HCT116 (cell line): Measurements from ENCODE around the gene NFATC1. TPM values are rescaled to one million over a fixed set of nuclear protein-coding genes. Genes with fewer than 3 reads are reported as not detected.

Source experiments
- ATAC-seq: fragments of 200-7000 bp; cut with Tn5 transposase; 2 replicates; pipeline ENCODE4 v1.9.1; 2020; ENCODE audit warnings: mild to moderate bottlenecking, moderate library complexity
- BruUV-seq: library from RNA; stranded (reverse); fragments of 400-500 nt; replicated peaks from 2 replicates; lab custom pipeline; 2021; lab: Mats Ljungman, UMichigan
- CTCF ChIA-PET: fragments of 300-600 bp; sonication (Branson Sonifier 250); formaldehyde crosslinking; loops from one replicate; lab custom pipeline; 2021; ENCODE audit warnings: antibody characterized with exemption; lab: Charles Lee
- POLR2A ChIA-PET: fragments of 300-600, 350-600 bp; sonication (Branson Sonifier 250); formaldehyde crosslinking; loops from one replicate; lab custom pipeline; 2021; ENCODE audit warnings: antibody characterized with exemption; lab: Charles Lee
- RAD21 ChIA-PET, 2 experiments: fragments of 300-600 bp; sonication (Branson Sonifier 250); formaldehyde crosslinking; loops; one replicate each; lab custom pipeline; 2023; ENCODE audit warnings: low total read pairs in 2 of 2; ENCODE audit not compliant: uncharacterized antibody in 2 of 2, unreplicated experiment in 2 of 2, low non-redundant PET in 1 of 2; lab: Charles Lee
- DNase-seq: peaks from one replicate; pipeline ENCODE4 v3.0.0-alpha.2; 2010; ENCODE audit warnings: low read depth, low spot score
- H2AFZ ChIP-seq: fragments of 200-600 bp; shearing (Covaris generic), sonication (generic); 2 replicates; pipeline ENCODE4 v1.6.1; 2017; ENCODE audit warnings: low read depth, mixed run types, mixed read lengths, antibody characterized with exemption, low read length; ENCODE audit not compliant: poor library complexity, severe bottlenecking
- H3K27ac ChIP-seq: 2 replicates; pipeline ENCODE4 v1.5.1; 2012; ENCODE audit warnings: low read depth, low read length
- H3K27me3 ChIP-seq: fragments of 200-600 bp; sonication (generic); 2 replicates; pipeline ENCODE4 v1.6.1; 2016; ENCODE audit warnings: mixed run types, low read length, mixed read lengths; ENCODE audit not compliant: insufficient read depth
- H3K36me3 ChIP-seq, 2 experiments: fragments of 200-500 bp in 1 of 2; fragments of 200-600 bp in 1 of 2; sonication (Bioruptor generic) in 1 of 2; sonication (generic) in 1 of 2; 2 replicates each; pipeline versions ENCODE4 v1.5.1 to v1.6.1; 2014 to 2016; ENCODE audit warnings: low read length in 2 of 2, inconsistent platforms in 1 of 2, mixed read lengths in 1 of 2, mixed run types in 1 of 2; ENCODE audit not compliant: insufficient read depth in 2 of 2, control insufficient read depth in 1 of 2
- H3K4me1 ChIP-seq, 2 experiments: fragments of 200-600 bp in 1 of 2; sonication (generic) in 1 of 2; 2 replicates each; pipeline versions ENCODE4 v1.5.1 to v1.6.1; 2012 to 2017; ENCODE audit warnings: low read length in 2 of 2, inconsistent platforms in 1 of 2, mild to moderate bottlenecking in 1 of 2, mixed read lengths in 1 of 2, mixed run types in 1 of 2, moderate library complexity in 1 of 2; ENCODE audit not compliant: insufficient read depth in 2 of 2, control insufficient read depth in 1 of 2
- H3K4me2 ChIP-seq: fragments of 200-600 bp; sonication (generic); 2 replicates; pipeline ENCODE4 v1.6.1; 2017; ENCODE audit warnings: mixed run types, low read length, mixed read lengths
- H3K4me3 ChIP-seq, 2 experiments: fragments of 200-600 bp in 1 of 2; sonication (generic) in 1 of 2; replicated peaks in 1 of 2; 2 replicates each; pipeline ENCODE4 v1.5.1; 2011 to 2016; ENCODE audit warnings: low read length in 2 of 2, control low read depth in 1 of 2, low read depth in 1 of 2, mild to moderate bottlenecking in 1 of 2, mixed read lengths in 1 of 2, mixed run types in 1 of 2
- H3K79me2 ChIP-seq: fragments of 200-600 bp; sonication (generic); 2 replicates; pipeline ENCODE4 v1.6.1; 2017; ENCODE audit warnings: mild to moderate bottlenecking, mixed run types, low read length, moderate library complexity, mixed read lengths; ENCODE audit not compliant: insufficient read depth
- H3K9ac ChIP-seq: fragments of 200-600 bp; sonication (generic); 2 replicates; pipeline ENCODE4 v1.6.1; 2016; ENCODE audit warnings: low read length, mixed read lengths
- H3K9me2 ChIP-seq: fragments of 200-600 bp; sonication (generic), shearing (Covaris generic); 2 replicates; pipeline ENCODE4 v1.6.1; 2017; ENCODE audit warnings: mixed run types, mild to moderate bottlenecking, moderate library complexity; ENCODE audit not compliant: insufficient read depth
- H3K9me3 ChIP-seq, 2 experiments: fragments of 200-500 bp in 1 of 2; fragments of 200-600 bp in 1 of 2; sonication (Bioruptor generic) in 1 of 2; sonication (generic) in 1 of 2; 2 replicates each; pipeline ENCODE4 v1.6.1; 2014 to 2017; ENCODE audit warnings: low read length in 2 of 2, mixed read lengths in 2 of 2, inconsistent platforms in 1 of 2, low read depth in 1 of 2, mild to moderate bottlenecking in 1 of 2, mixed run types in 1 of 2, moderate library complexity in 1 of 2; ENCODE audit not compliant: control insufficient read depth in 1 of 2, insufficient read depth in 1 of 2
- H4K20me1 ChIP-seq: fragments of 200-600 bp; sonication (generic), shearing (Covaris generic); 2 replicates; pipeline ENCODE4 v1.6.1; 2017; ENCODE audit warnings: mixed run types, mild to moderate bottlenecking, moderate library complexity; ENCODE audit not compliant: insufficient read depth
- ATF3 ChIP-seq: IDR thresholded peaks from 2 replicates; pipeline ENCODE4 v1.6.1; 2012
- CBX3 ChIP-seq: IDR thresholded peaks from 2 replicates; pipeline ENCODE4 v1.6.1; 2012; ENCODE audit warnings: low read depth
- CEBPB ChIP-seq: IDR thresholded peaks from 2 replicates; pipeline ENCODE4 v1.6.1; 2012; ENCODE audit warnings: low read depth
- ELF1 ChIP-seq: IDR thresholded peaks from 2 replicates; pipeline ENCODE4 v1.6.1; 2012; ENCODE audit warnings: low read depth, borderline replicate concordance
- EZH2 ChIP-seq: fragments of 200-600 bp; sonication (generic); IDR thresholded peaks from 2 replicates; pipeline ENCODE4 v1.6.1; 2017; ENCODE audit warnings: antibody characterized with exemption, mixed run types
- EZH2phosphoT487 ChIP-seq: fragments of 200-600 bp; IDR thresholded peaks from 2 replicates; pipeline ENCODE4 v1.6.1; 2018; ENCODE audit warnings: antibody characterized with exemption, borderline replicate concordance
- FOSL1 ChIP-seq: IDR thresholded peaks from 2 replicates; pipeline ENCODE4 v1.6.1; 2012; ENCODE audit warnings: low read depth
- JUND ChIP-seq: IDR thresholded peaks from 2 replicates; pipeline ENCODE4 v1.6.1; 2012
- MAX ChIP-seq: IDR thresholded peaks from 2 replicates; pipeline ENCODE4 v1.6.1; 2012
- POLR2AphosphoS5 ChIP-seq: IDR thresholded peaks from 2 replicates; pipeline ENCODE4 v1.6.1; 2011; ENCODE audit warnings: mild to moderate bottlenecking, low read depth, low read length, moderate library complexity
- SIN3A ChIP-seq: IDR thresholded peaks from 2 replicates; pipeline ENCODE4 v1.6.1; 2012; ENCODE audit warnings: low read depth
- SP1 ChIP-seq: IDR thresholded peaks from 2 replicates; pipeline ENCODE4 v1.6.1; 2012; ENCODE audit warnings: low read depth
- SRF ChIP-seq: IDR thresholded peaks from 2 replicates; pipeline ENCODE4 v1.6.1; 2012; ENCODE audit warnings: low read depth
- TCF7L2 ChIP-seq: IDR thresholded peaks from 2 replicates; pipeline ENCODE4 v1.7.0; 2011; ENCODE audit warnings: borderline replicate concordance, inconsistent platforms; ENCODE audit not compliant: insufficient read depth, insufficient read length; ENCODE audit errors: extremely low read depth
- YY1 ChIP-seq: IDR thresholded peaks from 2 replicates; pipeline ENCODE4 v1.6.1; 2011; ENCODE audit warnings: low read length, low read depth, moderate library complexity, mild to moderate bottlenecking; ENCODE audit not compliant: insufficient replicate concordance; ENCODE audit errors: extremely low read depth
- ZFX ChIP-seq: fragments of 450-650 bp; IDR thresholded peaks from 2 replicates; pipeline ENCODE4 v1.6.1; 2017
- ZNF274 ChIP-seq: fragments of 200-500 bp; sonication (Bioruptor generic); IDR thresholded peaks from 2 replicates; pipeline ENCODE4 v1.6.1; 2014; ENCODE audit warnings: mild to moderate bottlenecking, low read depth, low read length, inconsistent platforms
- intact Hi-C: fragments of 100-400 bp; cut with micrococcal nuclease; formaldehyde crosslinking; loops from 2 replicates; pipeline ENCODE4 v1.10.0; 2022
- total RNA-seq: library from RNA; stranded (reverse); gene quantifications from one replicate; pipeline ENCODE4 v1.2.1, GENCODE V29; 2021; ENCODE audit not compliant: unreplicated experiment
- TF ChIP-seq, protein P1 (sequence below): IDR thresholded peaks from 2 replicates; pipeline ENCODE4 v1.6.1; 2012; ENCODE audit warnings: low read depth
- TF ChIP-seq, protein P2 (sequence below), 3 experiments: fragments of 200-600 bp in 1 of 3; sonication (generic) in 1 of 3; IDR thresholded peaks in 2 of 3; conservative IDR thresholded peaks in 1 of 3; 2 replicates each; pipeline ENCODE4 v1.5.1; 2012 to 2017; ENCODE audit warnings: low read depth in 2 of 3, low read length in 2 of 3, antibody characterized with exemption in 1 of 3, borderline replicate concordance in 1 of 3, control low read depth in 1 of 3, mild to moderate bottlenecking in 1 of 3, mixed read lengths in 1 of 3, mixed run types in 1 of 3, moderate library complexity in 1 of 3; ENCODE audit not compliant: insufficient read depth in 1 of 3

NFATC1 gene
- total RNA-seq, 1 experiment from 2014 or later, result 20.8 TPM

- no peak for TF ChIP-seq ATF3
- no peak for TF ChIP-seq YY1
- TF ChIP-seq MAX, result no peak
- no peak for TF ChIP-seq FOSL1
Observed at GRCh38 chr18:79491081-79491551, 95.4 kb downstream of the NFATC1 start (continued).

DNA sequence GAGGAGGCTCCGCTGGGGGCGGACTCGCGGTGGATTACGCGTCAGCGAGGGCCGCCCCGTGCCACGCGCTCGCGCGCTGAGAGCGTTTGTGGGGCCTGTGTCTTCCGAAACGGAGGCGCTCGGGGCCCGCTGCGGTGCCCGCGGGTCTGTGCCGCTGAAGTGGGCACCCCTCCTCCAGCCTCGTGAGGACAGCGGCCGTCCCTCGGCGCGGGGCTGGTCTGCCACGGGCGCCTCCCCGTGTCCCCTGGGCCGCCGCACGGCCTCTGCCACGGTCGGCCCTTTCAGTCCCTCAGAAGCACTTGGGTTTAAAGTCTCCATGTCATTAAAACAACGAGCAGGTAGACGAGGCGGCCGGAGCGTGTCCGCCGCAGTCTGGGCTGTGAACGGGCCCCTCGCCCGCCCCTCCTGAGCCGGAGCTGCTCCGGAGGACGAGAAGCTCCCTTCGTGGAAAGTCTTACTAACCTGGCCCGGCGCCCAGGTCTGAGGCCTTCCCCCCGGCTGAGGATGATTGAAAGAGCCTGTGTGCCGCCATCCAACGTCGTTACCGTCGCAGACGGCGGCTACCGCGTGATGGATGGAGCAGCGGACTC lies 97.6 kb downstream of the NFATC1 start:
- CTCF ChIA-PET, result no interaction called here
- H3K36me3 ChIP-seq, result no peaks in the 10 kb centered on the region
- POLR2A ChIA-PET, result no interaction called here
- no peak overlapping the region for H3K27ac ChIP-seq
- ATAC-seq (no peak), DNase-seq (no peak)
- no peaks in the 10 kb centered on the region for H3K27me3 ChIP-seq
- RAD21 ChIA-PET, result no interaction called here
- no peaks in the 10 kb centered on the region for H3K9me2 ChIP-seq
- BruUV-seq, result no TSS peak
- no peak overlapping the region for H3K4me2 ChIP-seq
- no peak overlapping the region for H3K4me3 ChIP-seq
- H3K4me1 ChIP-seq, result no peaks in the 10 kb centered on the region
- no peaks in the 10 kb centered on the region for H4K20me1 ChIP-seq
- H3K79me2 ChIP-seq, result no peaks in the 10 kb centered on the region
- TF ChIP-seq EZH2 (no peak), MAX (no peak), CEBPB (no peak), ATF3 (no peak), YY1 (no peak), CBX3 (no peak), SIN3A (no peak), SRF (no peak), ZFX (no peak), FOSL1 (no peak), ZNF274 (no peak), SP1 (no peak), TCF7L2 (no peak), JUND (no peak), EZH2phosphoT487 (no peak), ELF1 (no peak), POLR2AphosphoS5 (no peak)
- TF ChIP-seq, protein P1, sequence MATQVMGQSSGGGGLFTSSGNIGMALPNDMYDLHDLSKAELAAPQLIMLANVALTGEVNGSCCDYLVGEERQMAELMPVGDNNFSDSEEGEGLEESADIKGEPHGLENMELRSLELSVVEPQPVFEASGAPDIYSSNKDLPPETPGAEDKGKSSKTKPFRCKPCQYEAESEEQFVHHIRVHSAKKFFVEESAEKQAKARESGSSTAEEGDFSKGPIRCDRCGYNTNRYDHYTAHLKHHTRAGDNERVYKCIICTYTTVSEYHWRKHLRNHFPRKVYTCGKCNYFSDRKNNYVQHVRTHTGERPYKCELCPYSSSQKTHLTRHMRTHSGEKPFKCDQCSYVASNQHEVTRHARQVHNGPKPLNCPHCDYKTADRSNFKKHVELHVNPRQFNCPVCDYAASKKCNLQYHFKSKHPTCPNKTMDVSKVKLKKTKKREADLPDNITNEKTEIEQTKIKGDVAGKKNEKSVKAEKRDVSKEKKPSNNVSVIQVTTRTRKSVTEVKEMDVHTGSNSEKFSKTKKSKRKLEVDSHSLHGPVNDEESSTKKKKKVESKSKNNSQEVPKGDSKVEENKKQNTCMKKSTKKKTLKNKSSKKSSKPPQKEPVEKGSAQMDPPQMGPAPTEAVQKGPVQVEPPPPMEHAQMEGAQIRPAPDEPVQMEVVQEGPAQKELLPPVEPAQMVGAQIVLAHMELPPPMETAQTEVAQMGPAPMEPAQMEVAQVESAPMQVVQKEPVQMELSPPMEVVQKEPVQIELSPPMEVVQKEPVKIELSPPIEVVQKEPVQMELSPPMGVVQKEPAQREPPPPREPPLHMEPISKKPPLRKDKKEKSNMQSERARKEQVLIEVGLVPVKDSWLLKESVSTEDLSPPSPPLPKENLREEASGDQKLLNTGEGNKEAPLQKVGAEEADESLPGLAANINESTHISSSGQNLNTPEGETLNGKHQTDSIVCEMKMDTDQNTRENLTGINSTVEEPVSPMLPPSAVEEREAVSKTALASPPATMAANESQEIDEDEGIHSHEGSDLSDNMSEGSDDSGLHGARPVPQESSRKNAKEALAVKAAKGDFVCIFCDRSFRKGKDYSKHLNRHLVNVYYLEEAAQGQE, result no peak
- TF ChIP-seq, protein P2, sequence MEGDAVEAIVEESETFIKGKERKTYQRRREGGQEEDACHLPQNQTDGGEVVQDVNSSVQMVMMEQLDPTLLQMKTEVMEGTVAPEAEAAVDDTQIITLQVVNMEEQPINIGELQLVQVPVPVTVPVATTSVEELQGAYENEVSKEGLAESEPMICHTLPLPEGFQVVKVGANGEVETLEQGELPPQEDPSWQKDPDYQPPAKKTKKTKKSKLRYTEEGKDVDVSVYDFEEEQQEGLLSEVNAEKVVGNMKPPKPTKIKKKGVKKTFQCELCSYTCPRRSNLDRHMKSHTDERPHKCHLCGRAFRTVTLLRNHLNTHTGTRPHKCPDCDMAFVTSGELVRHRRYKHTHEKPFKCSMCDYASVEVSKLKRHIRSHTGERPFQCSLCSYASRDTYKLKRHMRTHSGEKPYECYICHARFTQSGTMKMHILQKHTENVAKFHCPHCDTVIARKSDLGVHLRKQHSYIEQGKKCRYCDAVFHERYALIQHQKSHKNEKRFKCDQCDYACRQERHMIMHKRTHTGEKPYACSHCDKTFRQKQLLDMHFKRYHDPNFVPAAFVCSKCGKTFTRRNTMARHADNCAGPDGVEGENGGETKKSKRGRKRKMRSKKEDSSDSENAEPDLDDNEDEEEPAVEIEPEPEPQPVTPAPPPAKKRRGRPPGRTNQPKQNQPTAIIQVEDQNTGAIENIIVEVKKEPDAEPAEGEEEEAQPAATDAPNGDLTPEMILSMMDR (IDR thresholded peaks at IDR 0.05 in 2 of 3, conservative IDR thresholded peaks at IDR 0.05 in 1 of 3; ENCODE audit: borderline replicate concordance in 1 of 3, insufficient read depth in 1 of 3, low read depth in 2 of 3, low read length in 2 of 3), result no peak
- H3K9ac ChIP-seq, result no peak overlapping the region
- peaks cover 0 to 3% of the 10 kb centered on the region in 2 experiments; a peak in 1 of 4 replicates for H3K9me3 ChIP-seq
- H2AFZ ChIP-seq, result no peak overlapping the region
- intact Hi-C loops, result no loop called here
